HCT116 (cell line): Measurements from ENCODE around the gene FGD4. TPM values are rescaled to one million over a fixed set of nuclear protein-coding genes. Genes with fewer than 3 reads are reported as not detected.

Experiments used
- ATAC-seq: fragments of 200-7000 bp; cut with Tn5 transposase; 2 replicates; pipeline ENCODE4 v1.9.1; 2020; ENCODE audit warnings: mild to moderate bottlenecking, moderate library complexity
- BruUV-seq: library from RNA; stranded (reverse); fragments of 400-500 nt; replicated peaks from 2 replicates; lab custom pipeline; 2021; lab: Mats Ljungman, UMichigan
- CTCF ChIA-PET: fragments of 300-600 bp; sonication (Branson Sonifier 250); formaldehyde crosslinking; loops from one replicate; lab custom pipeline; 2021; ENCODE audit warnings: antibody characterized with exemption; lab: Charles Lee
- POLR2A ChIA-PET: fragments of 300-600, 350-600 bp; sonication (Branson Sonifier 250); formaldehyde crosslinking; loops from one replicate; lab custom pipeline; 2021; ENCODE audit warnings: antibody characterized with exemption; lab: Charles Lee
- RAD21 ChIA-PET, 2 experiments: fragments of 300-600 bp; sonication (Branson Sonifier 250); formaldehyde crosslinking; loops; one replicate each; lab custom pipeline; 2023; ENCODE audit warnings: low total read pairs in 2 of 2; ENCODE audit not compliant: uncharacterized antibody in 2 of 2, unreplicated experiment in 2 of 2, low non-redundant PET in 1 of 2; lab: Charles Lee
- DNase-seq: peaks from one replicate; pipeline ENCODE4 v3.0.0-alpha.2; 2010; ENCODE audit warnings: low read depth, low spot score
- H2AFZ ChIP-seq: fragments of 200-600 bp; shearing (Covaris generic), sonication (generic); 2 replicates; pipeline ENCODE4 v1.6.1; 2017; ENCODE audit warnings: low read depth, mixed run types, mixed read lengths, antibody characterized with exemption, low read length; ENCODE audit not compliant: poor library complexity, severe bottlenecking
- H3K27ac ChIP-seq: 2 replicates; pipeline ENCODE4 v1.5.1; 2012; ENCODE audit warnings: low read depth, low read length
- H3K27me3 ChIP-seq: fragments of 200-600 bp; sonication (generic); 2 replicates; pipeline ENCODE4 v1.6.1; 2016; ENCODE audit warnings: mixed run types, low read length, mixed read lengths; ENCODE audit not compliant: insufficient read depth
- H3K36me3 ChIP-seq, 2 experiments: fragments of 200-500 bp in 1 of 2; fragments of 200-600 bp in 1 of 2; sonication (Bioruptor generic) in 1 of 2; sonication (generic) in 1 of 2; 2 replicates each; pipeline versions ENCODE4 v1.5.1 to v1.6.1; 2014 to 2016; ENCODE audit warnings: low read length in 2 of 2, inconsistent platforms in 1 of 2, mixed read lengths in 1 of 2, mixed run types in 1 of 2; ENCODE audit not compliant: insufficient read depth in 2 of 2, control insufficient read depth in 1 of 2
- H3K4me1 ChIP-seq, 2 experiments: fragments of 200-600 bp in 1 of 2; sonication (generic) in 1 of 2; 2 replicates each; pipeline versions ENCODE4 v1.5.1 to v1.6.1; 2012 to 2017; ENCODE audit warnings: low read length in 2 of 2, inconsistent platforms in 1 of 2, mild to moderate bottlenecking in 1 of 2, mixed read lengths in 1 of 2, mixed run types in 1 of 2, moderate library complexity in 1 of 2; ENCODE audit not compliant: insufficient read depth in 2 of 2, control insufficient read depth in 1 of 2
- H3K4me2 ChIP-seq: fragments of 200-600 bp; sonication (generic); 2 replicates; pipeline ENCODE4 v1.6.1; 2017; ENCODE audit warnings: mixed run types, low read length, mixed read lengths
- H3K4me3 ChIP-seq, 2 experiments: fragments of 200-600 bp in 1 of 2; sonication (generic) in 1 of 2; replicated peaks in 1 of 2; 2 replicates each; pipeline ENCODE4 v1.5.1; 2011 to 2016; ENCODE audit warnings: low read length in 2 of 2, control low read depth in 1 of 2, low read depth in 1 of 2, mild to moderate bottlenecking in 1 of 2, mixed read lengths in 1 of 2, mixed run types in 1 of 2
- H3K79me2 ChIP-seq: fragments of 200-600 bp; sonication (generic); 2 replicates; pipeline ENCODE4 v1.6.1; 2017; ENCODE audit warnings: mild to moderate bottlenecking, mixed run types, low read length, moderate library complexity, mixed read lengths; ENCODE audit not compliant: insufficient read depth
- H3K9ac ChIP-seq: fragments of 200-600 bp; sonication (generic); 2 replicates; pipeline ENCODE4 v1.6.1; 2016; ENCODE audit warnings: low read length, mixed read lengths
- H3K9me2 ChIP-seq: fragments of 200-600 bp; sonication (generic), shearing (Covaris generic); 2 replicates; pipeline ENCODE4 v1.6.1; 2017; ENCODE audit warnings: mixed run types, mild to moderate bottlenecking, moderate library complexity; ENCODE audit not compliant: insufficient read depth
- H3K9me3 ChIP-seq, 2 experiments: fragments of 200-500 bp in 1 of 2; fragments of 200-600 bp in 1 of 2; sonication (Bioruptor generic) in 1 of 2; sonication (generic) in 1 of 2; 2 replicates each; pipeline ENCODE4 v1.6.1; 2014 to 2017; ENCODE audit warnings: low read length in 2 of 2, mixed read lengths in 2 of 2, inconsistent platforms in 1 of 2, low read depth in 1 of 2, mild to moderate bottlenecking in 1 of 2, mixed run types in 1 of 2, moderate library complexity in 1 of 2; ENCODE audit not compliant: control insufficient read depth in 1 of 2, insufficient read depth in 1 of 2
- H4K20me1 ChIP-seq: fragments of 200-600 bp; sonication (generic), shearing (Covaris generic); 2 replicates; pipeline ENCODE4 v1.6.1; 2017; ENCODE audit warnings: mixed run types, mild to moderate bottlenecking, moderate library complexity; ENCODE audit not compliant: insufficient read depth
- CBX3 ChIP-seq: IDR thresholded peaks from 2 replicates; pipeline ENCODE4 v1.6.1; 2012; ENCODE audit warnings: low read depth
- EZH2 ChIP-seq: fragments of 200-600 bp; sonication (generic); IDR thresholded peaks from 2 replicates; pipeline ENCODE4 v1.6.1; 2017; ENCODE audit warnings: antibody characterized with exemption, mixed run types
- EZH2phosphoT487 ChIP-seq: fragments of 200-600 bp; IDR thresholded peaks from 2 replicates; pipeline ENCODE4 v1.6.1; 2018; ENCODE audit warnings: antibody characterized with exemption, borderline replicate concordance
- FOSL1 ChIP-seq: IDR thresholded peaks from 2 replicates; pipeline ENCODE4 v1.6.1; 2012; ENCODE audit warnings: low read depth
- MAX ChIP-seq: IDR thresholded peaks from 2 replicates; pipeline ENCODE4 v1.6.1; 2012
- POLR2AphosphoS5 ChIP-seq: IDR thresholded peaks from 2 replicates; pipeline ENCODE4 v1.6.1; 2011; ENCODE audit warnings: mild to moderate bottlenecking, low read depth, low read length, moderate library complexity
- SP1 ChIP-seq: IDR thresholded peaks from 2 replicates; pipeline ENCODE4 v1.6.1; 2012; ENCODE audit warnings: low read depth
- SRF ChIP-seq: IDR thresholded peaks from 2 replicates; pipeline ENCODE4 v1.6.1; 2012; ENCODE audit warnings: low read depth
- TCF7L2 ChIP-seq: IDR thresholded peaks from 2 replicates; pipeline ENCODE4 v1.7.0; 2011; ENCODE audit warnings: borderline replicate concordance, inconsistent platforms; ENCODE audit not compliant: insufficient read depth, insufficient read length; ENCODE audit errors: extremely low read depth
- intact Hi-C: fragments of 100-400 bp; cut with micrococcal nuclease; formaldehyde crosslinking; loops from 2 replicates; pipeline ENCODE4 v1.10.0; 2022
- total RNA-seq: library from RNA; stranded (reverse); gene quantifications from one replicate; pipeline ENCODE4 v1.2.1, GENCODE V29; 2021; ENCODE audit not compliant: unreplicated experiment
- TF ChIP-seq, protein P1 (sequence below), 3 experiments: fragments of 200-600 bp in 1 of 3; sonication (generic) in 1 of 3; IDR thresholded peaks in 2 of 3; conservative IDR thresholded peaks in 1 of 3; 2 replicates each; pipeline ENCODE4 v1.5.1; 2012 to 2017; ENCODE audit warnings: low read depth in 2 of 3, low read length in 2 of 3, antibody characterized with exemption in 1 of 3, borderline replicate concordance in 1 of 3, control low read depth in 1 of 3, mild to moderate bottlenecking in 1 of 3, mixed read lengths in 1 of 3, mixed run types in 1 of 3, moderate library complexity in 1 of 3; ENCODE audit not compliant: insufficient read depth in 1 of 3
- TF ChIP-seq, protein P2 (sequence below): IDR thresholded peaks from 2 replicates; pipeline ENCODE4 v1.6.1; 2012
- TF ChIP-seq, protein P3 (sequence below): IDR thresholded peaks from 2 replicates; pipeline ENCODE4 v1.6.1; 2012; ENCODE audit warnings: low read depth

FGD4 gene
- total RNA-seq, 1 experiment from 2014 or later: 7.7 TPM

- no peak for DNase-seq
- H3K79me2 ChIP-seq: no peaks in the 10 kb centered on the region
- H3K4me2 ChIP-seq: no peak overlapping the region
- ATAC-seq: no peak
- H3K4me1 ChIP-seq: no peaks in the 10 kb centered on the region
- intact Hi-C loops: no loop called here
- CTCF ChIA-PET: no interaction called here
- no peak overlapping the region for H2AFZ ChIP-seq
- BruUV-seq: no TSS peak
- TF ChIP-seq TCF7L2: no peak
- TF ChIP-seq CBX3: no peak
- TF ChIP-seq, protein P1, sequence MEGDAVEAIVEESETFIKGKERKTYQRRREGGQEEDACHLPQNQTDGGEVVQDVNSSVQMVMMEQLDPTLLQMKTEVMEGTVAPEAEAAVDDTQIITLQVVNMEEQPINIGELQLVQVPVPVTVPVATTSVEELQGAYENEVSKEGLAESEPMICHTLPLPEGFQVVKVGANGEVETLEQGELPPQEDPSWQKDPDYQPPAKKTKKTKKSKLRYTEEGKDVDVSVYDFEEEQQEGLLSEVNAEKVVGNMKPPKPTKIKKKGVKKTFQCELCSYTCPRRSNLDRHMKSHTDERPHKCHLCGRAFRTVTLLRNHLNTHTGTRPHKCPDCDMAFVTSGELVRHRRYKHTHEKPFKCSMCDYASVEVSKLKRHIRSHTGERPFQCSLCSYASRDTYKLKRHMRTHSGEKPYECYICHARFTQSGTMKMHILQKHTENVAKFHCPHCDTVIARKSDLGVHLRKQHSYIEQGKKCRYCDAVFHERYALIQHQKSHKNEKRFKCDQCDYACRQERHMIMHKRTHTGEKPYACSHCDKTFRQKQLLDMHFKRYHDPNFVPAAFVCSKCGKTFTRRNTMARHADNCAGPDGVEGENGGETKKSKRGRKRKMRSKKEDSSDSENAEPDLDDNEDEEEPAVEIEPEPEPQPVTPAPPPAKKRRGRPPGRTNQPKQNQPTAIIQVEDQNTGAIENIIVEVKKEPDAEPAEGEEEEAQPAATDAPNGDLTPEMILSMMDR (IDR thresholded peaks at IDR 0.05 in 2 of 3, conservative IDR thresholded peaks at IDR 0.05 in 1 of 3; ENCODE audit: borderline replicate concordance in 1 of 3, insufficient read depth in 1 of 3, low read depth in 2 of 3, low read length in 2 of 3): no peak
- TF ChIP-seq SRF: no peak
- no peak for TF ChIP-seq POLR2AphosphoS5
- TF ChIP-seq, all 23 proteins: peak for 0
- Histone ChIP-seq H3K4me3 (no peak overlapping the region), H4K20me1 (no peaks in the 10 kb centered on the region), H3K27ac (no peak overlapping the region), H3K27me3 (no peaks in the 10 kb centered on the region), H3K9me3 (no peaks in the 10 kb centered on the region), H3K36me3 (no peaks in the 10 kb centered on the region; a peak in 1 of 4 replicates), H3K9ac (no peak overlapping the region), H3K9me2 (no peaks in the 10 kb centered on the region)
- ChIA-PET RAD21 (no interaction called here), POLR2A (no interaction called here)
Measured at GRCh38 chr12:32478858-32479725, 79.7 kb downstream of the FGD4 start.

DNA sequence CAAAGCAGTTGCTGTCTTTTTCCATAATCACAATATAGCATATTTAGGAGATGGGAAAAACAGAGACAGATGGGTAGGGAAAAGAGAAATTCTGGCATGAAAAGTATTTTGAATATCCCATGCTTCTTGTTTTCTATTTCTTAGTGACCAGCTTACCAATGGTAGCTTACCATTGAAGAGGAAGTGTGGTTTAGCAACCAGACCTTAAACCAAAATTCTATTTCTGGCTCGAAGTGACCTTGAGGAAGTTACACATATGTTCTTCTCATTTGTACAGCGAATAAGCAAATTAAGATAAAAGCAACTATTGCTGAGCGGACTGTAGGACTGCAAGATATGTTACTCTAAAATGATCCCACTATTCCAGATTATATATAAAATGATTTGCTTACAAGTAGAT is 82.9 kb downstream of the FGD4 start:
- no peak overlapping the region for H3K9ac ChIP-seq
- H3K4me1 ChIP-seq: no peaks in the 10 kb centered on the region
- no peaks in the 10 kb centered on the region for H3K79me2 ChIP-seq
- TF ChIP-seq EZH2 (no peak), SP1 (no peak), FOSL1 (no peak), MAX (no peak), EZH2phosphoT487 (no peak), POLR2AphosphoS5 (no peak)
- TF ChIP-seq, protein P2, sequence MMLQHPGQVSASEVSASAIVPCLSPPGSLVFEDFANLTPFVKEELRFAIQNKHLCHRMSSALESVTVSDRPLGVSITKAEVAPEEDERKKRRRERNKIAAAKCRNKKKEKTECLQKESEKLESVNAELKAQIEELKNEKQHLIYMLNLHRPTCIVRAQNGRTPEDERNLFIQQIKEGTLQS: no peak
- TF ChIP-seq, protein P3, sequence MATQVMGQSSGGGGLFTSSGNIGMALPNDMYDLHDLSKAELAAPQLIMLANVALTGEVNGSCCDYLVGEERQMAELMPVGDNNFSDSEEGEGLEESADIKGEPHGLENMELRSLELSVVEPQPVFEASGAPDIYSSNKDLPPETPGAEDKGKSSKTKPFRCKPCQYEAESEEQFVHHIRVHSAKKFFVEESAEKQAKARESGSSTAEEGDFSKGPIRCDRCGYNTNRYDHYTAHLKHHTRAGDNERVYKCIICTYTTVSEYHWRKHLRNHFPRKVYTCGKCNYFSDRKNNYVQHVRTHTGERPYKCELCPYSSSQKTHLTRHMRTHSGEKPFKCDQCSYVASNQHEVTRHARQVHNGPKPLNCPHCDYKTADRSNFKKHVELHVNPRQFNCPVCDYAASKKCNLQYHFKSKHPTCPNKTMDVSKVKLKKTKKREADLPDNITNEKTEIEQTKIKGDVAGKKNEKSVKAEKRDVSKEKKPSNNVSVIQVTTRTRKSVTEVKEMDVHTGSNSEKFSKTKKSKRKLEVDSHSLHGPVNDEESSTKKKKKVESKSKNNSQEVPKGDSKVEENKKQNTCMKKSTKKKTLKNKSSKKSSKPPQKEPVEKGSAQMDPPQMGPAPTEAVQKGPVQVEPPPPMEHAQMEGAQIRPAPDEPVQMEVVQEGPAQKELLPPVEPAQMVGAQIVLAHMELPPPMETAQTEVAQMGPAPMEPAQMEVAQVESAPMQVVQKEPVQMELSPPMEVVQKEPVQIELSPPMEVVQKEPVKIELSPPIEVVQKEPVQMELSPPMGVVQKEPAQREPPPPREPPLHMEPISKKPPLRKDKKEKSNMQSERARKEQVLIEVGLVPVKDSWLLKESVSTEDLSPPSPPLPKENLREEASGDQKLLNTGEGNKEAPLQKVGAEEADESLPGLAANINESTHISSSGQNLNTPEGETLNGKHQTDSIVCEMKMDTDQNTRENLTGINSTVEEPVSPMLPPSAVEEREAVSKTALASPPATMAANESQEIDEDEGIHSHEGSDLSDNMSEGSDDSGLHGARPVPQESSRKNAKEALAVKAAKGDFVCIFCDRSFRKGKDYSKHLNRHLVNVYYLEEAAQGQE: no peak
- ATAC-seq (no peak), DNase-seq (no peak)
- no peaks in the 10 kb centered on the region for H3K36me3 ChIP-seq
- H3K4me3 ChIP-seq: no peak overlapping the region
- ChIA-PET CTCF (no interaction called here), POLR2A (no interaction called here), RAD21 (no interaction called here)
- H3K27me3 ChIP-seq: no peaks in the 10 kb centered on the region
- no peak overlapping the region for H3K27ac ChIP-seq
- H4K20me1 ChIP-seq: no peaks in the 10 kb centered on the region
- no peak overlapping the region for H3K4me2 ChIP-seq
- intact Hi-C loops: no loop called here
- BruUV-seq: no TSS peak
- H2AFZ ChIP-seq: no peak overlapping the region
- H3K9me3 ChIP-seq: no peaks in the 10 kb centered on the region
- no peaks in the 10 kb centered on the region for H3K9me2 ChIP-seq
